ENCODE data around the gene KCNQ1.

KCNQ1 gene

DNA sequence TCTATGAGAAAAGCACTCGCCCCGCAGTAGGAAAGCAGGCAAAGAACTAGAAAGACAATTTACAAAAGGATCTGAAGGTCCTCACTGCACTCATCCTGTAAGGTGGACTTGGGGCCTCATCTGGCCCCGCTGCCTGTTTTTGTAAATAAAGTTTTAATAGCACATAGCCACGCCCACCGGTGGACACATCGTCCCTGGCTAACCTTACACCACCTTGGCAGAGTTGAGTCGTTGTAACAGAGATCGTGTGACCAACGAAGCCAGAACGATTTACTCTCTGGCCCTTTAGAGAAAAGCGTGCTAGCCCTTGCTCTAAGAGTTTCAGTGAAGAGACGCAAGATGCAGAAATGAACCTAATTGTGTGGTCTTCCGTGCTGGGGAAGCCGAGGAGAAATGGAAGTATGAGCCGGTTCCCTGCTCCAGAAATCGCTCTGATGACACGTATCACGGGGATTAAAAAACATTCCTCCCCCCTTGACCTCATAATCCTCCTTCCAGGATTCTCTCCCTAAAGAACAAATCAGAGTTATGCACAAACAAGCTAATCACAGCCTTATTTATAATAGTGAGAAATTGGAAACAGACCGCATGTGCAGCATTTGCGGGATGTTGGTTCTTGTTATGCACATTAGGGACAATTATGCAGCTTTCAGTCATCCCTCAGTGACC lies 360.7 kb downstream of the KCNQ1 start:
- no peak for DNase-seq

DNA sequence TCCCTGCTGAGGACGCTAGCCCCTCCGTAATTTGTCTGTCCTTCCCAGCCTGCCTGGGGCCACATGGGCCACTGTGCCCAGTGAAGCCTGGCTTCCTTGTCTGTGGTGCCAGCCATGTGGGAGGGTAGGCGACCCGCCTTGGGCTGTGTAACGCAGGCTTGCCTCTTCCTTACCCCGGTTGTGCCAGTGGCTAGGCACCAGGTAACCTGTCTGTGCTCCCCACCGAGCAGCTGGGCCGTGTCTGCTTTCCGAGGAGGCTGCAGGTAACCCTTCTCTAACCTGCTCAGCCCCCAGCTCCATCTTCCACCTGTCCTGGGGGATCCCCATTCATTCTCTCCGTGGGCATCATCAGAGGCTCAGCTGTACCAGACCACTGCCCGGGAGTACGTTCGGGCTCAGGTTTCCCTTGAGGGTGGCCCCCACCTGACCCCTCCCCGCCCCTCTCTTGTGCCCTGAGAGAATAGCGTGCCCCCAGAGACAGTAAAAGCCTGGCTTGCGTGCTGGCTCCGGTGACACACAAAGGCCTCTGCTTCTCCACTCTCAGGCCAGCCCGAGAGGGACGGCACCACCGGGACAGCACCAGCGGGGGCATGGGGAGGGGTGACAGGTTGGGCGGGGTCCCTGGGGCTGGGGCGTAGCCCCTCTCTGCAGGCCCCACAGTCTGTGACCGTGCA lies 361.7 kb downstream of the KCNQ1 start:
- DNase-seq = no peak

DNA sequence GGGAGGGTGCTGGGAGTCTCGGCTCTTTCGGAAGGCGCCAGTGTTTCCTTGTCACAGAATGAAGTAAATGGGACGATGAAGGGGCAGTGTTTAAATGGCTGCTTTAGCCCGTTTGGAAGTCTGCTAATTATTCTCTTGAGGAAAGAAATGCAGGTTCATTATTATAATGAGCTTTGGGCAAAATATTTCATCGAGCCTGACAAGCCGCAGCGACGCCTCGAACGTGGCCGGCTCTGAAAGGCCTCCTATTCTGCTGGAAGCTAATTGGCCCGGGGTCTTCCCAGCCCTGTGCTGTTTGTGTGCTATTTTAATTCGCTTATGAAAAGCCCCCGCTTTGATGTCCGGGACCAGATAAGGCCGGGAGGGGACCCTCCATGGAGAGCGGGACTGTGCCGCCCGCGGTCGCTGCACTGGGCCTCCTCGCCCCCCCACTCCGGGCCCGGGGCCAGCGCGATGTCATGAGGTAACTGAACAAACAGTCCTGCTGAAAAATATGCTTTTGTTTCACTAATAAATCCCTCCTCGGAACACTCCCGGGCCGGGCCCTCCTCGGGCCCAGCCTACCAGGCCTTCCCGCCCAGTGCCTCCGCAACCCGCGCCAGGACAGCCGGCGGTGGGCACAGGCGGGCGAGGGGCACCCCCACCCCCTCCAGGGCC lies 362.3 kb downstream of the KCNQ1 start:
- DNase-seq = no peak

DNA sequence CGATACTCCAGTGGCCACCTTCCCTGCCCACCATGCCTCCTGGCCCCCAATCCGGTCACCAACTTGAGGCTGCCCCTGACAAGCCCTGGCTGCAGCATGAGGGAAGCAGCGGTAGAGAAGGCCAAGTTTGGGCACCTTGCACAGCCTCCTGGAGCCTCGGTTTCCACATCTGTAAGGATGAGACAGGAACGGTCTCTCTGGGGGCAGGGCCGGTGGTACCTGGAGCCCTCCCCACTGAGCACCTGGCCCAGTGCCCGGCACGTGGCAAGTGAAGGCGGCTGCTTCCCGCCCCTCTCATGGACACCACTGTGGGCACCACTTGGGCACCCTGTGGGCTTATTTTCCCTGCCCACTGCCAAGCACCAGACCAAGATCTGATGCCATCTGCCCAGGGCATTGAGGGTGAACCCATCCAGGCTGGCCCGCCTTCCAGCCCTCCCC lies 363.0 kb downstream of the KCNQ1 start:
- DNase-seq = no peak

DNA sequence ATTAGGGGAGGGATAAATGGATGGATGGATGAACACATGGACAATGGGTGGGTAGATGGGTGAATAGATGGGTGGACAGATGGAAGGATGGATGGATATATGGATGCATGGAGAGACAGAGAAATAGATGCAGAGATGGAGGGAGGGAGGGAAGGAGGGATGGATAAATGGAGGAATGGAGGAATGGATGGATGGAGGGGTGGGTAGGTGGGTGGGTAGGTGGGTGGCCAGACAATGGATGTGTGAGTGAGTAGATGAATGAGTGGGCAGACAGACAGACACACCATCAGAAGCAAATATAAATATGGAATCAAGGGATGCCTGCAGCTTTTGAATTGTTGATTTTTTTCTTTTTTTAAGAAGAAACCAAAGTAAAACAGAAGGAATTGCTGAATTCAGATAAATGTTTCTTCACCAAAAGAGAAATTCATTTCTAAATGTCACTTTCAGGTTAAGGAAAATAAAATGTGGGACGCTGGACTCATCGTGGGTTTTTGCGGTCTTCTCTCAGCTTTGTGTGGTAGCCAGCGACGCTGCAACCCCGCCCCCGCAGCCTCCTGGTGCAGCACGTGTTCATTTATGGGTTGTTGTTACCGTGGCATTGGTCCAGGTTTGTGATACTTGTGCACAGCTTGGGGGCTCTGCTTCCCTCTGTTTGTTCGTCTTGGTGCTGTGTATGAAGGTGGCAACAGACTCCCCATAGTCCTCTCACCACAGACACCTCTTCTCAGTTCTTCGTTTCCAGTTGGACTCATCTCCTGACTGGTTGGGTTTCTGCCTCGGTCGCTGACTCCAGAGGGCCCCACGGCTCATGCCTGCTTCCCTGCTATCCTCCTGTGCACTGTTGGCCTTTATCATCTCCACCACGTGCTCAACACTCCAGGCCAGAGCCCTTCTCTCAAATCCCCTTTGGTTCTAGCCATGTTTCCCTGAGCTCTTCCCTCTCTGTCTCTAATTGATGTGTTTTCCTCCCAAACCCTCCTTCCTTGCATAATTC lies 364.3 kb downstream of the KCNQ1 start:
- no peak for DNase-seq

DNA sequence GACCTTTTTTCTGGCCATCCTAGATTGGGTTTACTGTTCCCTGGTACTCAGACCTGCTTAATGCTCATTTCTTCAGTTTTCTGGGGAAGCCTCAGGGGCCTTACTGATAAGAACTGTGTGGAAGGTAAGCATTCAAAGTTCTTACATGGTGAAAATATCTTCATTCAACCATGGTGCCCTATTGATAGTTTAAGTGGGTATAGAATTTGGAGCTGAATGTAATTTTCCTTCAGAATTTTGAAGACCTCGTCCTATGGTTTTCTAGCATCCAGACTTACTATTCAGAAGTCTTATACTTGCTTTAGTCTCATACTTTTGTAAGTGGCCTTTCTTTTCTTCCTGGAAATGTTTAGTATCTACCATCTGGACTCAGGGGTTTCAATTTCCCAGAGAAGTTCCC lies 365.0 kb downstream of the KCNQ1 start:
- no peak for DNase-seq

DNA sequence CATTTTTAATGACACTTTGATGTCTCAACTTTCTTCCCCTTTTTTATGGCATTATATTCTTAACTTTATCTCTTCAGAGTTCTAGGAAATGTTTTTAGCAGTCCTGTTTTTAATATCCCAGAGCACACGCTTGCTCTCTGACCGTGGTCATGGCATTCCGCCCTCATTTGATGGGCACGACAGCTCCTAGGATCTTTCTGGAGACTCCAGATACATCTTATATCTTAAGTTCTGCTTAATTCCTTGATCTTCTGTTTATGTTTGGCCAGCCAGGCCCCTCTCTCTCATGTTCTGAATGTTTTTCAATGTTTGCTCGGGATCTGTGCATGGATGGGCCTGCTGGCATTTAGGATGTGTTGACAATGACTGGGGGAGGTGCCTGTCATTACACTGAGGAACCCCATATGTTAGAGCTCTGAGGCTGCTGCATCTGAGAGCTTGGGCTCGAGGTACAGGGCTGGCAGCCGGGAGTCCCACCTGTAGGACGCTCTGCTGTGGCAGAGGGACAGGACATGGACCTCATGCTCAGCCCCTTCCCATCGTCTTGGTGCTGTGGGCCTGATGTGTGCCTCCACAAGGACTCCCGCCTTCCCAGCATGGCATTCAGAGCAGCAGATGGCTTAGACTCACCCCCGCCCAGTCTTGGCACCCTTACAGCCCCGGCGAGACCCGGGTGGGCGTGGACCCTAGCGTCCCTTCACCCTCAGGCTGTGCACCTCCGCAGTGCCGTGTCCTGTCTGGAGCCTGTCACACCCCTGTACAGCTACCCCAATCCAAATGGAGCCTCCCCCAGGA lies 365.8 kb downstream of the KCNQ1 start:
- DNase-seq = no peak

DNA sequence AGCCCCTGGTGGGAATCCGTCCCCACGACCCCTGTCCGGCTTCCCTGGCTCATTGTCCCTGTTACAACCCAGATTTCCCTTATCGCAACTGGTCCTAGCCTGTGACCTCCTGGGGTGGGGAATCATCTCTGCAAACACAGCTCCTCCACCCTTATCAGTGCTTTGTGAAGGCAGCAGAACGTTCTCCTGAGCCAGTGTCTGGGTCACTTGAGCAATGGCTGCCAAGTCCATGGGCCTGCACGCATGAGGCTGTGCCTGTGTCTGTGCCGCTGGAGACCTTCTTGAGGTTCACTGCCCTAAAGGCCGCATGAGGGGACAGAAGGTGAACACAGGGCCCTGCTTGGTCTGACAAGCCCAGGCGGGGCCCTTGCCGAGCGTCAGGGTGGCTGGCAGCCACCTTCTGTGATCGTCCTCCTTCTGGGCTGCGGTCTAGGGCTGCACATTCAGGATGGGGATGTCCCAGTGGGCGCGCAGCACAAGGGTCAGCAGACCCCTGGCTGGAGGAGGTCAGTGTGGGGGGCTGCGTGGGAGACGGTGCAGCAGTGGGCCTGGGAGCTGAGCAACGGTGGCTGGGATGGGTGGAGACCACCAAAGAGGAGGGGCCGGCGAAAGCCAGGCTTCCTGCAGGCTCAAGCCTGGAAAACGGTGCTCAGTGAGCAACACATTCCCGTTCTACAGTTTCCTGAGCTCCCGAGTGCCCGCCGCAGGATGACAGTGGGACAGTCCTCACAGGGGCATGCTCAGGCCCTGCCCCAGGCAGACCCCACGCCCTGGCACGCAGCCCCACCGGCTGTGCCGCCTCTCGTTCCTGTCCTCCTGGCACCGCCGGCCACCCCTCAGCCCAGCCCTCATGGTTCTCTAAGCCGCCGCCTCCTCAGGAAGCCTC lies 366.6 kb downstream of the KCNQ1 start:
- DNase-seq = no peak

DNA sequence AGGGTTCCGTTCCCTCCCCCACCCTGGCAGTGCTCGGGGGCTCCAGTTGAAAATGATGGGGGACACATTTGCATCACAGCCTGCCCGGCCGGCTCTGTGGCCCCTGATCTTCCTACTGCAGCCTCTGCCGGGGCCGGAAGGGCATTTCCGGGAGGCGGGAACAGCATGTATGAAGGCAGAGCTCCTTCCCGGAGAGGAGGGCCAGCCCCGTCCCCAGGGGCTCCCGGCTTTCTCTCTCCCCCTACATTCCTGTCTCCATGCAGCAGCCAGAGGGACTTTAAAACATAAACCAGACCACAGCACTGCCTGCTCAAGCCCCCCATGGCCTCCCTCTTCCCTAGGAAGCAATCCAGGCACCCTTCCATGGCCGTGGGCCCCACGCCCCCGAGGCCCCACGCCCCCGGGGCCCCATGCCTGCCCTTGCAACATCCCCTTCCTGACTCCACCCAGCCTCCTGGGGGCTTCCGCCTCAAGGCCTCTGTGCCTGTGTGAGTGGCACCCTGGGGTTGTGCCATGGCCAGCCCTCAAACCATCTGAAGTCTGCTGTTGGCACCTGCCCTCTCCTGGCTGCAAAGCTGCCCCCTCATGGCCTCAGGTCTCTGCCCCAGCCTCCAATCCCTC lies 367.7 kb downstream of the KCNQ1 start:
- no peak for DNase-seq

DNA sequence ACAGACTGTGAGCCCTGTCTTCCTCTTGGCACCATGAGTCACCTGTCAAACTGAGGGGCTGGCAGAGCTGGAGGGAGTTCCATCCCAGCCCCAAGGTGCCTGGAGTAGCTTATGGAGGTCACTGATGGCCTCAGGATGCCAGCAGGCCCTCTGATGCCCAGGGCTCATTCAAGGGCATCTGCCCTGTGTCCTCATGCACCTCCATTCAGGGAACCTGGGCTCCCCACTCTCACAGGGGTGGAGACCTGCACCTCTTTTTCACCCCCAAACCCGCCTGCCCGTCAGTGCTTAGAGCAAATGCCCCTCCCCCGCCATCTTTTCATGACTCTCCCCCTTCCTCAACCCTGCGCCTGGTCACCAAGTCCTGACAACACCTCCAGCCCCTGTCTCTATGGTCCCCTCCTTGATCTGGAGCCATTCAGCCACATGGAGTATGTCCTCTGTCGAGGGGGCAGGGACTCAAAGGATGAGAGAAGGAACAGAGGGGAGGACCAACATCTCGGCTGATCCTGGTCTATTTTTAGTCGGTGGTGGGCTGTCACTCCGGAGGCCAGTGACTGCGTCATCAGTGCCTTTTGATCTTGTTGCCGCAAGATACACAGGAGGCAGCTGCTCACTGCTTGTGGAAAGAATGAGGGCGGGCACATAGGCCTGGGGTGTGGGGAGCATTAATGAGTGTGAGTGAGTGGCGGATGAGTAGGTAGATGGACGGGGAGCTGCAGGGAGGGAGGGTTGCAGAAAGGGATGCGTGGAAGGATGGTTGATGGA lies 368.5 kb downstream of the KCNQ1 start:
- no peak for DNase-seq

DNA sequence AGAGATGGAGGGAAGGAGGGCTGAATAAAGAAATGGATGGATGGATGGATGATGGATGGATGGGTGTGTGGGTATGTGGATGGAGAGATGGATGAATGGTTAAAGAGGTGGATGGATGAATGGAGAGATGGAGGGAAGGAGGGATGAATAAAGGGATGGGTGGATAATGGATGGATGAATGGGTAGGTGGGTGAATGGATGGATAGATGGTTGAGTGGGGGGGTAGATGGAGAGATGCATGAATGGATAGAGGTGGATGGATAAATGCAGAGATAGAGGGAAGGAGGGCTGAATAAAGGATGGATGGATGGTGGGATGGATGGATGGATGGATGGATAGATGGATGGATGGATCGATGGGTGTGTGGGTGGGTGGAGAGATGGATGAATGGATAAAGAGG lies 369.2 kb downstream of the KCNQ1 start:
- no peak for DNase-seq

DNA sequence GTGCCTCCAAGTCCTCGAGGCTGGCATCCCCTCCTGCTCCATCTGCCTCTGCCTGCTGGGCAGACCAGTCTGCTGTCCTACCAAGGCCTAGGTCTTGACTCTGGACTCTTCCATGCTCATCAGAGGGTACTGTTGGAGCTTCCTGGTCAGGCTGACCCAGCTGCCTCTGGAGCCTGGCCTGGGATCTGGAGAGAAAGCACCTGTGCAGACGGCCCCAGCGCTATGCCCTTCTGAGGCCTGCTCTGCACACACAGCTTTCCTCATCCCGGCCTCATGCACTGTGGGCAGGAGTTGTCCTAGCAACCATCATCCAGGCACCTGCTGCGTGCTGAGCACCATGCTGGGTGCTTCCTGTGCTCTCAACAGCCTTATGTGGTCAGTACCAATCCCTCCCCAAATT lies 369.9 kb downstream of the KCNQ1 start:
- DNase-seq = no peak

DNA sequence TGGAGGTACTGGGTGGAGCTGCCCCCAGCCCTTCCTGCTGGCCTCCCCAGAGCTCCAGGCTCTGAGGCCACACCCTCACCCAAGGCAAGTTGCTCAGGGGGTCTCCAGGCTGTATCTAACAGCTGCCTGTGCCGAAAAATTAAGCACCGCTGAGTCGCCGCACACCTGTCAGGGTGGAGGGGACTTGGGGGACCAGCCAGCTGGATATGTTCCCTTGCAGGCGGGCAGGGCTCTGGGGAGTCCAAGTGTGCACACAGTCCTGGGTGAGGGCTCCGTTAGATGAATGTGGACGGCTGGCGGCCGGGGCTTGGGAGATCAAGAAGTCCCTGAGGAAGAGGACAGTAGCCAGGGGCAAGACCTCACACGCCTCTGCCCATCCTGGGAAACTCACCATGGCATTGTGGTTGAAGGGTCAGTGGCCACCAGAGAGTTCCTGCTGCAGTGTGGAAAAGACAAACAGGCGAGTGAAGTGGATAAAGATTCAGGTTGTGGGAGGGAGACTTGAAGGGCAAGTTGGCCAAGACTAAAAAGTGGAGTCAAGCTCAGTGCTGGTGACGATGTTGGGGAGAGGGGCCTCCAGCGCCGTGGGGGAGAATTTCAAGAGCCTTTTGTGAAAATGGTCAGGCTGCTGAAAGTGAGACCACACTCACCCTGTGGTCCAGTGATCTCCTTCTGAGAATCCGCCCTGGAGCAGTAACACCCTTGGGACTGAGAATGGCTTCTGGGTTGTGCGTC lies 371.1 kb downstream of the KCNQ1 start:
- DNase-seq = no peak

DNA sequence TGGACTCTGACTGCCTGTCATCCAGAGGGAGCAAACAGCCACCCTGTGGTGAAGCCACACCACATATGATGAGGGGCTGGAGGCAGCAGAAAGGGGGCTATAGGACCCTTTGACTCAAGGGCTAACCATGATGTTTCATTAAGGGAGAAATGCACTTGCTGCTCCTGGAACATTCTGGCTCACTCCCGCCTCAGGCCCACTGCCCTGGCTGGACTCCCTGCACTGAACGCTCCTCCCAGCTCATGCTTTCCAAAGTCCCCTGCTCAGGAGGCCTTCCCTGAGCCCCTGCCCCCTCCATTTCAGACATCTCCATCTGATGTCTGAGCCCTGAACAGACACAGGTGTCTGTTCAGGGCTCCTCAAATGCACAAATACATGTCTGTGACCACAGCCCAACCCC lies 371.7 kb downstream of the KCNQ1 start:
- no peak for DNase-seq

DNA sequence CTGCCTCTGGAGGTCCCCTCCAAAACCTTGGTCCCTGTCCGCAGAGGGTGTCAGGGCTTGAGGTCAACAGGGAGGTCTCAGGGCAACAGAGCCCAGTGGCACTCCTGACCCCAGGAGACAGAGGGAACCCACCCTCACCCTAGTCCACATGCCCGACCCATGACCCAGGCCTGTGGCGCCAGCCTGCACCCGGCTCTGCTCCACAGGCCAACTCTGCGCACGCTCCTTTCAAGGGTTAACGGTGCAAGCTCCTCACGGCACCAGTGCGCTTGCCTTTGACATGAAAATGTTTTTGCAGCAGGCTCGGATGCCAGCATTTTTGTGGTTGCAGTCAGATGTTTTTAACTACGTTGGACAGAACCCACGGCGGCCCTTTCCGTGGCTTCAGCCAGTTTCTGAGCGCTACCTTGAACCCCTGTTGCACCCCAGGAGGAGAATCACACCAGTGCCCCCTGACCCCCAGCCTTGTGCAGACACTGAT lies 372.2 kb downstream of the KCNQ1 start:
- DNase-seq = no peak

DNA sequence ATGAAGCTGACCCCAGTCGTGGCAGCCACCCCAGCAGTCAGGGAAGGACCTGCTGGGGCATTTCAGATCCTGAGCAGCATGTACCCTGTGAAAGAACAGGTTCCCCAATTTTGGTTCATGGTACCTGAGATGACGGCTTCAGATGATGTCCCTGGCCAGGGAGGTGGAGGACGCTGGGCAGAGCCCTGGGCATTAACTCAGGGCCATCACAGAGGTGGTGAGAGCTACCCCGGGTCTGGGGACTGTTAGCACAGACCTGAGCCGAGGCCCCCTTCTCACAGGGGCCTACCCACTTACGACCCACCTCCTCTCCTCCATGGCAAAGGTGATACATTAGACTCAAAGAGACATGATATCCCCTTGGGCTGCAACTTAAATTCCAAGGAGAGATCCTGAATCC lies 372.6 kb downstream of the KCNQ1 start:
- no peak for DNase-seq

DNA sequence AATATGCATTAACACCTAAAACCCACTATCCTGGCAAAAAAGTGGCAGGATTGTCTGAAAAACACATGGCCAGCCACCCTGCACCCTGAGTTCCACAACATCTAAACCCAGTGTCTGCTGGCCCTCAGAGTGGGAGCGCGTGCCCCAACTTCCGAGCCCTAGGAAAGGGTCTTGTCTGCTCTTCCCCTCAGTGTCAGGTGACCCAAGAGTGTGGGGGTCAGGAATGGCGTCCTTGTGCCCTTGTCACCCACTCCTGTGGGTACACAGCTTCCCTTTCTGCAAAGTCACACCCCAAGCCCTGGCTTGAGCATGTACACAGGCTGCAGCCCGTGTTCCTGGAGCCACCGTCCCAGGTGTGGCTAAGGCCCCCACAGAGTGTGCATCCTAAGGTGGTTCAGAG lies 373.2 kb downstream of the KCNQ1 start:
- no peak for DNase-seq

DNA sequence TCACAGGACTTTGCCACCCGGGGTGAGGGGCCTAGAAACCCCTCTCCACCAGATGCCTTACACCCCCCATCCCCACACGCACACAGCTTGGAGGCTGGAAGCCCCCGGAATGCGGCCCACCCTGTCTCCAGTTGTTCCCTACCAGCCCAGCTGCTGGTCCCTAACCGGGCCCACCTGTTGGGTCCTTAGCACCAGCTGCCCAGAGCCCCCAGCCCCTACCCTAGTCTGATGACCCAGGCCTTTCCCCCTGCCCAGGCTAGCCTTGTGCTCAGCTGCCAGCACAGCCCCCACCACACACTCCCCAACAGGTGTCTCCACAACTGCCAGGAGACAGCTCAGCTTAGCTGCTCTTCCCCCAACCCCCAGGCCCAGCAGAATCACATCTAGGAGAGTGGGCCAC lies 373.7 kb downstream of the KCNQ1 start:
- no peak for DNase-seq

DNA sequence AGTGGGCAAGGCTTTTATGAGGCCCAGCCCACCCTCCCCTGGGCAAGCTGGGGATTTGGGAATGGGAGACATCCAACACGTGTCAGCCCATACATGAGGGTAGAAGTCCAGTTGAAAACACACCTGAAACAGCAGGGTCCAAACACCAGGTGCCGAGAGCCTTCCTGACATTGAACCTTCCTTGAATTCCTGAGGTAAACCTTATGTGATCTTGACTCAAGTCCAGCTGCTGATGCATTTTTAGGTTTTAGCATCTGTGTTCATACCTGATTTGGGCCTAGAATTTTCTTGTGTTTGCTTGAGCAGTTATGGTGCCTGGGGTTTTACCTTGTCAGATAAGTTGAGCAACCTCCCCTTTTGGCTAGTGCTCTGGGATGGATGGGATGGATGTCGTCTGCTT lies 374.5 kb downstream of the KCNQ1 start:
- no peak for DNase-seq

All from NCI-H2171 treated with DMSO at 0.1 percent for 48 hours (cell line).